Measurements from ENCODE around the gene PGM5.

- no peak for TF ChIP-seq EP300 (IDR thresholded peaks at IDR 0.05; ENCODE audit: borderline replicate concordance in 1 of 2, low read depth in 2 of 2, low read length in 2 of 2)
- no peak for TF ChIP-seq CTCF (IDR thresholded peaks at IDR 0.05; ENCODE audit: control extremely low read depth in 1 of 3, insufficient read depth in 1 of 3, low read depth in 1 of 3, low read length in 3 of 3)
- no peak for TF ChIP-seq SP1 (IDR thresholded peaks at IDR 0.05; ENCODE audit: low read depth, low read length)
- no peak for TF ChIP-seq POLR2A (IDR thresholded peaks at IDR 0.05; ENCODE audit: control extremely low read depth in 1 of 2, low read depth in 2 of 2, low read length in 2 of 2)
- TF ChIP-seq RNF2 (IDR thresholded peaks at IDR 0.05; ENCODE audit: borderline replicate concordance, low read depth, low read length, missing control alignments, poor library complexity, severe bottlenecking) = no peak
- no peak for TF ChIP-seq POU5F1 (IDR thresholded peaks at IDR 0.05; ENCODE audit: low read depth, low read length)
- TF ChIP-seq ATF3 (IDR thresholded peaks at IDR 0.05; ENCODE audit: insufficient read depth, low read depth, low read length) = no peak
- no peak for TF ChIP-seq NRF1 (IDR thresholded peaks at IDR 0.05; ENCODE audit: low read depth, low read length)
- no peak for TF ChIP-seq RAD21 (IDR thresholded peaks at IDR 0.05 in 1 of 2, conservative IDR thresholded peaks at IDR 0.05 in 1 of 2; ENCODE audit: low read depth in 2 of 2, low read length in 2 of 2)
- TF ChIP-seq TCF12 (IDR thresholded peaks at IDR 0.05; ENCODE audit: low read depth, low read length) = no peak
- no peak for TF ChIP-seq GTF2F1 (IDR thresholded peaks at IDR 0.05; ENCODE audit: borderline replicate concordance, low read depth, low read length)
- no peak for TF ChIP-seq TEAD4 (IDR thresholded peaks at IDR 0.05; ENCODE audit: low read depth, low read length)
These were observed 151.4 kb downstream of the PGM5 start for GRCh38 chr9:68507806-68508145.
